Ascending aorta (tissue), 2 donors: ENCODE results near the gene UNC119. TPM values are rescaled to one million over a fixed set of nuclear protein-coding genes. Genes with fewer than 3 reads are reported as not detected.

Experiments used
- DNase-seq, 2 donors: peaks; one replicate each; pipeline ENCODE4 v3.0.0-alpha.2; 2019; ENCODE audit warnings: low spot score in 2 of 2
- H3K27ac ChIP-seq, 2 donors: fragments of 200-600 bp; sonication (generic); one replicate each; pipeline ENCODE4 v1.5.1; 2016 to 2017; ENCODE audit warnings: mild to moderate bottlenecking in 1 of 2
- H3K27me3 ChIP-seq: fragments of 200-600 bp; sonication (generic); one replicate; pipeline ENCODE4 v1.5.1; 2017
- H3K36me3 ChIP-seq, 2 donors: fragments of 200-600 bp; sonication (generic); one replicate each; pipeline ENCODE4 v1.5.1; 2016
- H3K4me1 ChIP-seq, 2 donors: fragments of 200-600 bp; sonication (generic); one replicate each; pipeline ENCODE4 v1.5.1; 2016 to 2017; ENCODE audit warnings: mild to moderate bottlenecking in 1 of 2
- H3K4me3 ChIP-seq, 2 donors: fragments of 200-600 bp; sonication (generic); one replicate each; pipeline ENCODE4 v1.5.1; 2016 to 2017; ENCODE audit warnings: mild to moderate bottlenecking in 1 of 2
- H3K9me3 ChIP-seq, 2 donors: fragments of 200-600 bp; sonication (generic); one replicate each; pipeline ENCODE4 v1.5.1; 2016
- CTCF ChIP-seq, 3 experiments: fragments of 200-600 bp in 2 of 3; fragments of 450-650 bp in 1 of 3; sonication (generic) in 2 of 3; IDR thresholded peaks; one replicate each; pipeline ENCODE4 v1.5.1; 2016 to 2019; ENCODE audit warnings: antibody characterized with exemption in 3 of 3, mild to moderate bottlenecking in 1 of 3, moderate library complexity in 1 of 3
- intact Hi-C: fragments of 100-400 bp; cut with DNase I; formaldehyde crosslinking; loops from one replicate; pipeline ENCODE4 v1.15.1; 2023
- total RNA-seq: library from RNA; depleted of rRNA; stranded (reverse); fragments of >200 nt; gene quantifications from one replicate; pipeline ENCODE4 v1.1.0, GENCODE V29; 2016

The UNC119 gene
- total RNA-seq, 1 donor from 2014 or later = 33.8 TPM

GRCh38 chr17:28508211-28508724 is 44.2 kb downstream of the UNC119 start:
- no peaks in the 10 kb centered on the region for H3K9me3 ChIP-seq
- no peak for DNase-seq
- no peaks in the 10 kb centered on the region for H3K27me3 ChIP-seq
- no peak overlapping the region for H3K4me3 ChIP-seq
- no peak for TF ChIP-seq CTCF (IDR thresholded peaks at IDR 0.05)
- H3K27ac ChIP-seq = no peak overlapping the region
- H3K36me3 ChIP-seq = no peaks in the 10 kb centered on the region
- intact Hi-C loops = no loop called here
- no peaks in the 10 kb centered on the region for H3K4me1 ChIP-seq

DNA sequence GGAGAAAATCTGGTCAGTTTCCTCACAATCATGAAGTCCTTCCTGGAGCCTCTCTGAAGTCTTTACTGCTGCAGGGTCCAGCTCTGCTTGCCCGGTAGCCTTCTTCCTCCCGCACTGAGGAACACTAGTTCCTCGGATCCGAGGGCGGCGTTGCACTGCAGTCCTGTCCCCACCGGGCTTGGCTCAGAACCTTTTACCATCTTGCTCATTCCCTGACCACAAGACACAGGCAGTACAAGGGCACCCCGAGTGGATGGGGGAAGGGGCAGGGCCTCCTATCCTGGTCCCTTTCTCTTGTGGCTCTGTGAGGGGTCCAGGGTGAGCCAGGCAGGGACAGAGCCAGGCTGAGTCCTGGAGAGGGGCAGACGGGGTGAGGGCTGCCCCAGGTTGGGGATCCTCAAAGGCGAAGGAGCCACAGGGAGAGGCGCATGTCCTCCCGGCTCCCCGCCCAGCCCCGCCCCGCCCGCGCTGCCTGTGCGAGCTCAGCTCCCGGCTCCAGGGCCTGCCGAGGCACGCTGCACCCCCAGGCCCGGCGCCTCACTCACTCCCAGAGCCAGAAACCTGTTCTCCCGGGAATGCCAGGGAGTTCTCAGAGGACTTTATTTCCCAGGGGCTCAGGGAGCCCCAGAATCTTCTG is 44.7 kb downstream of the UNC119 start:
- Histone ChIP-seq H3K27ac (no peak overlapping the region), H3K36me3 (no peaks in the 10 kb centered on the region), H3K27me3 (no peaks in the 10 kb centered on the region), H3K9me3 (no peaks in the 10 kb centered on the region), H3K4me1 (no peaks in the 10 kb centered on the region), H3K4me3 (no peak overlapping the region)
- TF ChIP-seq CTCF (IDR thresholded peaks at IDR 0.05) = no peak
- intact Hi-C loops = no loop called here
- DNase-seq = no peak

- no peaks in the 10 kb centered on the region for H3K36me3 ChIP-seq
- no peak overlapping the region for H3K27ac ChIP-seq
- no peak overlapping the region for H3K4me3 ChIP-seq
- H3K4me1 ChIP-seq = no peaks in the 10 kb centered on the region
- intact Hi-C loops = no loop called here
- DNase-seq = no peak
- H3K27me3 ChIP-seq = no peaks in the 10 kb centered on the region
- TF ChIP-seq CTCF (IDR thresholded peaks at IDR 0.05) = no peak
- no peaks in the 10 kb centered on the region for H3K9me3 ChIP-seq
Measured at GRCh38 chr17:28506763-28507487, 45.5 kb downstream of the UNC119 start.

DNA sequence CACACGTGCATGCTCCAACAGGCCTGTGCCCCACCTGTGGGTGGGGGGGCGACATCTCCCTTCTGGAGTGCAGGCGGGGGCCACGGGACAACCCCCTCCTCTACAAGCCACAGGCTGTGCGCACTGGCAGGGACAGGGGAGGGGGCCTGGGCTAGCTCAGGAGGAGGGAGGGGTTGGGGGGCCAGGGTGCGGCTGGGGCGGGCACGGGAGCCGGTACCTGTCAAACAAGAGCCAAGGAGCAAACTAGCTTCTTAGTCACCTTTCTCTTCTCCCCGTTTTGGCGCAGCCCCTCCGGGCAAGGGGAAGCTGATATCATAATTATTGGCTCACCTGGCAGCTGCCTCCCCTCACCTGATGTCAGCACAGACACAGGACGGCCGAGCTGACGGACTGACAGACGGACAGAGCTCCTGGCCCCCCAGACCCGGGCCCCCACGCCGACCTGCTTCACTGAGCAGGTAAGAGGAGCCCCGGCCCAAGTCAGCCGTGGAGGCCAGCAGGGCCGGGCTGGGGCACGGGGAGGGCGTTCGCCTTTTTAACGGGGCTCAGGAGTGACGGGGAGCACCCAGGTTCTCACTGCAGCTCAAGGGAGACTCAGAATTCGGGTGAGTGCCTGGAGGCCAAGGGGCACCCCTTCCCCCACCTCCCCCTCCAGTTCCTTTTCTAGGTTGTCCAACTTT is 46.3 kb downstream of the UNC119 start, which contains the start of gene FOXN1:
Gene FOXN1, plus strand, starts transcription at position 363 of the 680 bp plus-strand sequence. CDS start 17,622 bp downstream, outside the sequence.
- intact Hi-C loops = no loop called here
- H3K4me3 ChIP-seq = no peak within 1 kb of the TSS
- H3K9me3 ChIP-seq = no peaks in the 10 kb centered on the region
- no peak for DNase-seq
- TF ChIP-seq CTCF (IDR thresholded peaks at IDR 0.05) = no peak
- H3K27me3 ChIP-seq = no peaks in the 10 kb centered on the region
- no peaks in the 10 kb centered on the region for H3K36me3 ChIP-seq
- no peaks in the 10 kb centered on the region for H3K4me1 ChIP-seq
- H3K27ac ChIP-seq = no peak within 1 kb of the TSS

GRCh38 chr17:28503420-28503819 is 49.0 kb downstream of the UNC119 start:
- intact Hi-C loops = no loop called here
- H3K4me3 ChIP-seq = no peak overlapping the region

More at GRCh38 chr17:28503420-28503819, 49.0 kb downstream of the UNC119 start:
- DNase-seq = no peak
- no peak for TF ChIP-seq CTCF (IDR thresholded peaks at IDR 0.05)
- Histone ChIP-seq H3K4me1 (no peaks in the 10 kb centered on the region), H3K27me3 (no peaks in the 10 kb centered on the region), H3K36me3 (no peaks in the 10 kb centered on the region), H3K9me3 (no peaks in the 10 kb centered on the region), H3K27ac (no peak overlapping the region)
